GM13976 (cell line): ENCODE results near the gene AIM2.
"Not testable (repeated sequence)": the region's sequence is repeated elsewhere in the genome, so short reads cannot be mapped to it uniquely, and the experiment has no call there.

Experiments
- DNase-seq: peaks from one replicate; pipeline ENCODE4 v3.0.0; 2012; ENCODE audit warnings: low spot score
- in situ Hi-C: fragments of 300-500 bp; cut with MboI; formaldehyde crosslinking; loops from one replicate; pipeline ENCODE4 v1.12.0; 2022; ENCODE audit warnings: low sequenced_read_pairs, mixed read lengths, inconsistent platforms; ENCODE audit not compliant: unreplicated experiment
- TF ChIP-seq, protein P1 (sequence below): IDR thresholded peaks from 2 replicates; pipeline ENCODE4 v1.5.1; 2012; ENCODE audit warnings: borderline replicate concordance, mild to moderate bottlenecking; ENCODE audit not compliant: insufficient read depth; ENCODE audit errors: extremely low read depth, missing control alignments, control extremely low read depth

Gene AIM2

DNA sequence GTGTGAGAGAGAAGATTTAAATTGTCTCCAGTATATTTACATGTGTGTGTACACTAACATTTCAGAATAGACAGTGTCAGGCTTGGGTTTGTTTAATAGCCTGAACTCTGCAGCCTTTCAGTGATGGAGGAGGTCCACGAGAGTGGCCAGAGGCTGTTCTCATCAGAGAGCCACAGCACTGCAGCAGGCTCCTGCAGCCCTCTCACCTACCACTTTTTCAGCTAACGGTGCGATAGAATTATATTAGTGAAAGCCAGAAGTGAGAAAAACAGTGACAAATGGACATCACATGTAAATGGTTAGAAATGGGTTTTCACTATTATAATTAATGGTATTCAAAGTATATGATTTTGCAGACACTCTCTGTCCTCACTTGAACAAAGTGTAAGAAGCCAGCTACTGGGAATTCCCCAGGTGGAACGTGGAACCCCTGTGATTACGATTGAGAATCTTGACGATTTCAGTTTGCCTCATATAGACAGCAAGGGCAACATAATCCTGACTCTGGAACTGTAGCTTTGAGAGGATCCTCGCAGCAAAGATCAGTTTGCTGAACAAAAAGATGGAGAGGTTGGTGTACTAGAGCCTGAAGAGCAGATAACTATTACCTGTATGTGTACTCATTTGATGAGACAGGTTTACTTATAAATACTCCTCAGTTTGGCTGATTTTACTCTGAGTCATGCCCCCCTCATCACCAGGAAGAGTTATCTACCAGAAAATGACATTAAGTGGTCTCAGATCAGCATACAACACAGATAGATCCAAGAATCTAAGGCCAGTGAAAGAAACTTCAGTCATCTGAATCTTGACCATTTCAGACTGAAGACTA lies 35.5 kb downstream of the AIM2 start:
- TF ChIP-seq, protein P1, sequence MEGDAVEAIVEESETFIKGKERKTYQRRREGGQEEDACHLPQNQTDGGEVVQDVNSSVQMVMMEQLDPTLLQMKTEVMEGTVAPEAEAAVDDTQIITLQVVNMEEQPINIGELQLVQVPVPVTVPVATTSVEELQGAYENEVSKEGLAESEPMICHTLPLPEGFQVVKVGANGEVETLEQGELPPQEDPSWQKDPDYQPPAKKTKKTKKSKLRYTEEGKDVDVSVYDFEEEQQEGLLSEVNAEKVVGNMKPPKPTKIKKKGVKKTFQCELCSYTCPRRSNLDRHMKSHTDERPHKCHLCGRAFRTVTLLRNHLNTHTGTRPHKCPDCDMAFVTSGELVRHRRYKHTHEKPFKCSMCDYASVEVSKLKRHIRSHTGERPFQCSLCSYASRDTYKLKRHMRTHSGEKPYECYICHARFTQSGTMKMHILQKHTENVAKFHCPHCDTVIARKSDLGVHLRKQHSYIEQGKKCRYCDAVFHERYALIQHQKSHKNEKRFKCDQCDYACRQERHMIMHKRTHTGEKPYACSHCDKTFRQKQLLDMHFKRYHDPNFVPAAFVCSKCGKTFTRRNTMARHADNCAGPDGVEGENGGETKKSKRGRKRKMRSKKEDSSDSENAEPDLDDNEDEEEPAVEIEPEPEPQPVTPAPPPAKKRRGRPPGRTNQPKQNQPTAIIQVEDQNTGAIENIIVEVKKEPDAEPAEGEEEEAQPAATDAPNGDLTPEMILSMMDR = no peak
- in situ Hi-C loops = no loop called here
- DNase-seq = no peak

DNA sequence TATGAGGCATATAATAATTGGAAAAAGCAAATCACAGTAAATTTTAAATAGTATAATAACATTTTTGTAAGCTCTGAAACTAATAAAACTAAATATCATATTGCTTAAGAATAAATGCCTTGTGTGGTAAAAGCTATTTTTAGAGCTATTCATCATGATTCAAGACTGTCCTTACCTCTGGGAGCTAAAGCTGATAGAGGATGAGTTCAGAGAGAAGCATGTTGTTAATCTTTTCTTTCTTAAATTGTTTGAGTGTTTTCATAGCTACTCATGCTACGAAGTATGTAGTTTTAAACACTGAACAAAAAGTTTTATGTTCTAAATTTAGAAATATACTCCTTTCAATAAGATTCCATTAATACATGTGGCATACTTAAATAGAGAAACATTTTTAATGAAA lies 36.4 kb downstream of the AIM2 start:
- TF ChIP-seq, protein P1 = no peak
- in situ Hi-C loops = no loop called here
- DNase-seq = no peak

DNA sequence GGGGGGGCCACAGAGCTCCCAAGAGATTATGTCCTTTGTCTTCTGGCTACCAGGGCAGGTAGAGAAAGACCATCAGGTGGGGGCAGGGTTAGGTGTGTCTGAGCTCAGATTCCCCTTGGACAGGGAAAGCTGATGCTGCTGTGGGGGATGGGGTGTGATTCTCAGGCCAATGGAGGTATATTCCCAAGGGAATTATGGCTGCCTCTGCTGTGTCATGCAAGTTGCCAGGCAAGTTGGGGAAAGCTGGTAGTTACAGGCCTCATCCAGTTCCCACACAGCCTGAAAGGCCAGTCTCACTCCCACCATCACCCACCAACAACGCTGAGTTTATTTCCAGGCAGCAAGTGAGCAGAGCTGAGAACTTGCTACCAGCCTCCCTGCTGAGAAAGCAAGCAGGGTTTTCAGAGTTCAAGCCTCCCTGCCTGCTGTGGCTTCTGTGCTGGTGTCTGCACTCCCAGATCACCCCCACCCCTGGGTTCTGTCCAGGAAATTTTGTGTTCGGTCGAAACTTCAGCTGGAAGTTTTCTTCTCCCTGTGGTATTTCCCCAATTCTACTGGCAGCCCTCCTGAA lies 45.6 kb downstream of the AIM2 start:
- in situ Hi-C loops = no loop called here
- DNase-seq = no peak
- TF ChIP-seq, protein P1 = no peak

DNA sequence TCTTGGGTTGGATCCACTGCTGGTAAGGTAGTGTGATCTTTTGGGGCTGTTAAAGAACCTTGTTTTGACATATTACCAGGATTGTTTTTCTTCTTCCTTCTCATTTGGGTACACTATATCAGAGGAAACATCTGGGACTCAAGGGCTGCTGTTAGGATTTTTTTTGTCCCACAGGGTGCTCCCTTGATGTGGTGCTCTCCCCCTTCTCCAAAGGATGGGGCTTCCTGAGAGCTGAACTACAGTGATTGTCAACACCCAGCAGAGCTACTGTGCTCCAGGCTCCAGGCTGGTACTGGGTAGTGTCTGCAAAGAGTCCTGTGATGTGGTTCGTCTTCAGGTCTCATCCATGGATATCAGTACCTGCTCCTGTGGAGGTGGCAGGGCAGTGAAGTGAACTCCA lies 46.3 kb downstream of the AIM2 start:
- TF ChIP-seq, protein P1 = no peak
- DNase-seq = no peak
- in situ Hi-C loops = no loop called here

DNA sequence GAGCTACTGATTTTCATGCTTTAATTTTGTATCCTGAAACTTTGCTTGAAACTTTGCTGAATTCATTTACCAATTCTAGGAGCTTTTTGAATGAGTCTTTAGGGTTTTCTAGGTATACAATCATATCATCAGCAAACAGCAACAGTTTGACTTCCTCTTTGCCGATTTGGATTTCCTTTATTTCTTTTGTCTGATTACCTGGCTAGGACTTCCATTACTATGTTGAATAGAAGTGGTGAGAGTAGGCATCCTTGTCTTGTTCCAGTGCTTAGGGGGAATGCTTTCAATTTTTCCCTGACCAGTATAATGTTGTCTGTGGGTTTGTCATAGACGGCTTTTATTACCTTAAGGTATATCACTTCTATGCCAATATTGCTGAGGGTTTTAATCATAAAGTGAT lies 49.7 kb downstream of the AIM2 start:
- in situ Hi-C loops, DNase-seq: not testable (repeated sequence)

DNA sequence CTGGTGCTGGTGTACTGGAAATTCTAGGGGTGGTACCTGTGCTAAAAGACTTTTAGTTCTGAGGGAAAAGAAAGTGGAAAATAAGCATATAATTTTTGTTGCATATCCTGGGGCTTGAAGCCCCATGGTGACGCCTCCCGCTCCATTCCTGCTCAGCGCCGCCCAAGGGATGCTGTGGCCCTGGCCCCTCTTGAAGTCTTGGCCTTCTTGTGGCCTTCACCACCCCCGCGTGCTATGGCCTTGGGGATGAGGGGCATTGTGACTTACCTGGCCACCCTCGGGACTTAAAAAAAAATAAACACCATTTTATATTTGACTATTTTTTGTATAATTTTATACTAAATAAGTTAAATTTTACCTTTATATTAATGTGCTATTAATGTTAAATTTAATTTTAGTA lies 51.5 kb downstream of the AIM2 start:
- no peak for DNase-seq
- in situ Hi-C loops = no loop called here
- TF ChIP-seq, protein P1 = no peak

DNA sequence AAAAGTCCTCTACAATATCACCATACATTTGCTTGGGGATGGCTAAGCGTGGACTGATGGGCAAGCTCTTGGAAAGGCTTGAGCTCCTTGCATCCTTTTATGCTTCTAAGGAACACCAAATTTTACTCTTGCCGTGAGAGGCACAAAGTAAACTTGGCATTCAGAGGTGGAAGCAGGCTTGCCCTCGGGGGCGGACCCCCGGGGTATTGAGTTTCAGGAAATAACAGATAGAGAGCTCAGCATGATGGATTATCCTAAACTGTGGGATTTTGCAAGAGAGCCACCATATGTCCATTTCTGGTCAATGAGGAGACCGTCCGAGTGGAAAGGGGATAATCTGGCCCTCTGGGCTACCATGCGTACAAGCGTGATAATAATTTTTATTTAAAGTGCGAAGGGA lies 52.8 kb downstream of the AIM2 start:
- no peak for DNase-seq
- TF ChIP-seq, protein P1 = no peak
- in situ Hi-C loops = no loop called here
